Measurements from ENCODE around the gene AIFM2. TPM values are rescaled to one million over a fixed set of nuclear protein-coding genes. Genes with fewer than 3 reads are reported as not detected.
"Not testable (repeated sequence)": the region's sequence is repeated elsewhere in the genome, so short reads cannot be mapped to it uniquely, and the experiment has no call there.

AIFM2 gene
- total and polyA plus RNA-seq, 9 donors = 1.9 to 3.3 (median 2.6) TPM

GRCh38 chr10:70166394-70166793, 33.8 kb upstream of the AIFM2 start:
- Histone ChIP-seq H3K36me3 (ENCODE audit: control insufficient read depth, insufficient read depth, low read length) (peaks cover 10% of the 10 kb centered on the region), H3K9me3 (replicated peaks; ENCODE audit: control insufficient read depth, low read depth, low read length) (no peaks in the 10 kb centered on the region), H3K4me3 (ENCODE audit: low read length) (no peak overlapping the region), H3K4me1 (ENCODE audit: control insufficient read depth, insufficient read depth, low read length) (peaks cover 19% of the 10 kb centered on the region), H3K27ac (ENCODE audit: low read length) (no peak overlapping the region), H3K27me3 (ENCODE audit: control insufficient read depth, insufficient read depth, low read length) (no peaks in the 10 kb centered on the region)
- no CpG with 5 or more reads among the region's 3 CpGs for WGBS (ENCODE audit: insufficient coverage)
- no peak for DNase-seq

- no CpG with 5 or more reads among the region's 3 CpGs for WGBS (ENCODE audit: insufficient coverage)
- no peak overlapping the region for H3K4me3 ChIP-seq (ENCODE audit: low read length)
- H3K4me1 ChIP-seq (ENCODE audit: control insufficient read depth, insufficient read depth, low read length) = peaks cover 17% of the 10 kb centered on the region
- DNase-seq = no peak
- peaks cover 12% of the 10 kb centered on the region for H3K36me3 ChIP-seq (ENCODE audit: control insufficient read depth, insufficient read depth, low read length)
- no peak overlapping the region for H3K27ac ChIP-seq (ENCODE audit: low read length)
- no peaks in the 10 kb centered on the region for H3K9me3 ChIP-seq (replicated peaks; ENCODE audit: control insufficient read depth, low read depth, low read length)
- no peaks in the 10 kb centered on the region for H3K27me3 ChIP-seq (ENCODE audit: control insufficient read depth, insufficient read depth, low read length)
These were observed 31.5 kb upstream of the AIFM2 start for GRCh38 chr10:70164163-70164562.

GRCh38 chr10:70163448-70163847, 30.8 kb upstream of the AIFM2 start:
- DNase-seq = no peak

GRCh38 chr10:70162892-70163201, 30.2 kb upstream of the AIFM2 start:
- WGBS (ENCODE audit: insufficient coverage) = no CpG with 5 or more reads among the region's 1 CpG
- H3K27me3 ChIP-seq (ENCODE audit: control insufficient read depth, insufficient read depth, low read length) = no peaks in the 10 kb centered on the region
- H3K4me3 ChIP-seq (ENCODE audit: low read length) = no peak overlapping the region
- H3K36me3 ChIP-seq (ENCODE audit: control insufficient read depth, insufficient read depth, low read length) = peaks cover 12% of the 10 kb centered on the region
- no peak for DNase-seq
- H3K4me1 ChIP-seq (ENCODE audit: control insufficient read depth, insufficient read depth, low read length) = peaks cover 10% of the 10 kb centered on the region
- no peak overlapping the region for H3K27ac ChIP-seq (ENCODE audit: low read length)
- H3K9me3 ChIP-seq (replicated peaks; ENCODE audit: control insufficient read depth, low read depth, low read length) = no peaks in the 10 kb centered on the region

More at GRCh38 chr10:70163448-70163847, 30.8 kb upstream of the AIFM2 start:
- Histone ChIP-seq H3K27me3 (ENCODE audit: control insufficient read depth, insufficient read depth, low read length) (no peaks in the 10 kb centered on the region), H3K9me3 (replicated peaks; ENCODE audit: control insufficient read depth, low read depth, low read length) (no peaks in the 10 kb centered on the region), H3K4me1 (ENCODE audit: control insufficient read depth, insufficient read depth, low read length) (peaks cover 12% of the 10 kb centered on the region), H3K4me3 (ENCODE audit: low read length) (no peak overlapping the region), H3K27ac (ENCODE audit: low read length) (no peak overlapping the region), H3K36me3 (ENCODE audit: control insufficient read depth, insufficient read depth, low read length) (peaks cover 12% of the 10 kb centered on the region)
- WGBS (ENCODE audit: insufficient coverage) = 100% methylated on average over 3 of the region's 4 CpGs

GRCh38 chr10:70162151-70162891, 29.7 kb upstream of the AIFM2 start:
- no peak overlapping the region for H3K27ac ChIP-seq (ENCODE audit: low read length)

GRCh38 chr10:70160798-70161197, 28.2 kb upstream of the AIFM2 start:
- H3K9me3 ChIP-seq (replicated peaks; ENCODE audit: control insufficient read depth, low read depth, low read length) = no peaks in the 10 kb centered on the region
- H3K27ac ChIP-seq (ENCODE audit: low read length) = no peak overlapping the region
- peaks cover 24% of the 10 kb centered on the region for H3K36me3 ChIP-seq (ENCODE audit: control insufficient read depth, insufficient read depth, low read length)
- peaks cover 6% of the 10 kb centered on the region for H3K4me1 ChIP-seq (ENCODE audit: control insufficient read depth, insufficient read depth, low read length)
- H3K27me3 ChIP-seq (ENCODE audit: control insufficient read depth, insufficient read depth, low read length) = no peaks in the 10 kb centered on the region
- no CpG with 5 or more reads among the region's 1 CpG for WGBS (ENCODE audit: insufficient coverage)
- no peak for DNase-seq
- no peak overlapping the region for H3K4me3 ChIP-seq (ENCODE audit: low read length)

More at GRCh38 chr10:70162151-70162891, 29.7 kb upstream of the AIFM2 start:
- H3K36me3 ChIP-seq (ENCODE audit: control insufficient read depth, insufficient read depth, low read length) = peaks cover 14% of the 10 kb centered on the region
- 69% methylated on average over 1 of the region's 2 CpGs for WGBS (ENCODE audit: insufficient coverage)
- H3K4me1 ChIP-seq (ENCODE audit: control insufficient read depth, insufficient read depth, low read length) = peaks cover 9% of the 10 kb centered on the region
- DNase-seq = no peak
- H3K4me3 ChIP-seq (ENCODE audit: low read length) = no peak overlapping the region
- no peaks in the 10 kb centered on the region for H3K9me3 ChIP-seq (replicated peaks; ENCODE audit: control insufficient read depth, low read depth, low read length)
- H3K27me3 ChIP-seq (ENCODE audit: control insufficient read depth, insufficient read depth, low read length) = no peaks in the 10 kb centered on the region

GRCh38 chr10:70159366-70159765, 26.7 kb upstream of the AIFM2 start:
- H3K4me3 ChIP-seq (ENCODE audit: low read length); H3K27ac ChIP-seq (ENCODE audit: low read length); DNase-seq; H3K4me1 ChIP-seq (ENCODE audit: control insufficient read depth, insufficient read depth, low read length); H3K27me3 ChIP-seq (ENCODE audit: control insufficient read depth, insufficient read depth, low read length); H3K9me3 ChIP-seq (replicated peaks; ENCODE audit: control insufficient read depth, low read depth, low read length): not testable (repeated sequence)
- no CpG with 5 or more reads among the region's 3 CpGs for WGBS (ENCODE audit: insufficient coverage)
- peaks cover 32% of the 10 kb centered on the region for H3K36me3 ChIP-seq (ENCODE audit: control insufficient read depth, insufficient read depth, low read length)

- Histone ChIP-seq H3K4me1 (ENCODE audit: control insufficient read depth, insufficient read depth, low read length) (peaks cover 6% of the 10 kb centered on the region), H3K27ac (ENCODE audit: low read length) (no peak overlapping the region), H3K36me3 (ENCODE audit: control insufficient read depth, insufficient read depth, low read length) (peaks cover 38% of the 10 kb centered on the region), H3K27me3 (ENCODE audit: control insufficient read depth, insufficient read depth, low read length) (no peaks in the 10 kb centered on the region), H3K9me3 (replicated peaks; ENCODE audit: control insufficient read depth, low read depth, low read length) (no peaks in the 10 kb centered on the region), H3K4me3 (ENCODE audit: low read length) (no peak overlapping the region)
- 18% methylated on average over 2 of the region's 2 CpGs for WGBS (ENCODE audit: insufficient coverage)
- peak; percentile 36 for DNase-seq
These were observed 25.5 kb upstream of the AIFM2 start for GRCh38 chr10:70158113-70158512.

GRCh38 chr10:70155255-70155838, 22.7 kb upstream of the AIFM2 start:
- Histone ChIP-seq H3K9me3 (replicated peaks; ENCODE audit: control insufficient read depth, low read depth, low read length) (no peaks in the 10 kb centered on the region), H3K4me3 (ENCODE audit: low read length) (no peak overlapping the region), H3K27ac (ENCODE audit: low read length) (no peak overlapping the region), H3K27me3 (ENCODE audit: control insufficient read depth, insufficient read depth, low read length) (no peaks in the 10 kb centered on the region), H3K4me1 (ENCODE audit: control insufficient read depth, insufficient read depth, low read length) (peaks cover 3% of the 10 kb centered on the region), H3K36me3 (ENCODE audit: control insufficient read depth, insufficient read depth, low read length) (peaks cover 47% of the 10 kb centered on the region)
- WGBS (ENCODE audit: insufficient coverage) = 50% methylated on average over 2 of the region's 3 CpGs
- no peak for DNase-seq

- no peak overlapping the region for H3K4me3 ChIP-seq (ENCODE audit: low read length)
- no peaks in the 10 kb centered on the region for H3K9me3 ChIP-seq (replicated peaks; ENCODE audit: control insufficient read depth, low read depth, low read length)
- no peaks in the 10 kb centered on the region for H3K27me3 ChIP-seq (ENCODE audit: control insufficient read depth, insufficient read depth, low read length)
- DNase-seq = no peak
- peaks cover 26% of the 10 kb centered on the region for H3K36me3 ChIP-seq (ENCODE audit: control insufficient read depth, insufficient read depth, low read length)
- no peak overlapping the region for H3K27ac ChIP-seq (ENCODE audit: low read length)
- H3K4me1 ChIP-seq (ENCODE audit: control insufficient read depth, insufficient read depth, low read length) = peaks cover 18% of the 10 kb centered on the region
- WGBS (ENCODE audit: insufficient coverage) = 82% methylated on average over 2 of the region's 5 CpGs
These were observed 15.9 kb upstream of the AIFM2 start for GRCh38 chr10:70148516-70148915.

All from muscle of leg (tissue), 11 donors.